Osteocyte (in vitro differentiated cells): Measurements from ENCODE around the gene LOXL1. TPM values are rescaled to one million over a fixed set of nuclear protein-coding genes. Genes with fewer than 3 reads are reported as not detected.

Experiments
- DNase-seq: peaks from one replicate; pipeline ENCODE4 v3.0.0; 2021; ENCODE audit warnings: mixed read lengths; ENCODE audit not compliant: unreplicated experiment; ENCODE audit errors: extremely low spot score
- H3K27ac Mint-ChIP-seq: one replicate; pipeline ENCODE4 v1.8.0; 2021; ENCODE audit warnings: mild to moderate bottlenecking, mixed read lengths; ENCODE audit not compliant: unreplicated experiment
- H3K27me3 Mint-ChIP-seq: one replicate; pipeline ENCODE4 v1.8.0; 2021; ENCODE audit warnings: mixed read lengths; ENCODE audit not compliant: unreplicated experiment
- H3K36me3 Mint-ChIP-seq: one replicate; pipeline ENCODE4 v1.8.0; 2021; ENCODE audit warnings: mixed read lengths; ENCODE audit not compliant: unreplicated experiment
- H3K4me1 Mint-ChIP-seq: one replicate; pipeline ENCODE4 v1.8.0; 2021; ENCODE audit warnings: mixed read lengths; ENCODE audit not compliant: unreplicated experiment
- H3K4me3 Mint-ChIP-seq: one replicate; pipeline ENCODE4 v1.8.0; 2021; ENCODE audit warnings: mild to moderate bottlenecking, moderate library complexity, mixed read lengths; ENCODE audit not compliant: unreplicated experiment
- H3K9me3 Mint-ChIP-seq: one replicate; pipeline ENCODE4 v1.8.0; 2021; ENCODE audit warnings: mixed read lengths; ENCODE audit not compliant: unreplicated experiment
- CTCF ChIP-seq: fragments of 200-600 bp; sonication (generic); IDR thresholded peaks from 2 replicates; pipeline ENCODE4 v1.5.0; 2021; ENCODE audit warnings: antibody characterized with exemption, mild to moderate bottlenecking, moderate library complexity
- total RNA-seq: library from RNA; stranded (reverse); gene quantifications from 2 replicates; pipeline ENCODE4 v1.2.1, GENCODE V29; 2021

LOXL1 gene
- total RNA-seq, 1 donor from 2014 or later: 417 TPM

GRCh38 chr15:73931441-73931840 lies 5.2 kb downstream of the LOXL1 start:
- TF ChIP-seq CTCF: no peak
- no peaks in the 10 kb centered on the region for H3K27me3 Mint-ChIP-seq
- peaks cover 78% of the 10 kb centered on the region for H3K4me1 Mint-ChIP-seq
- H3K9me3 Mint-ChIP-seq: no peaks in the 10 kb centered on the region
- H3K27ac Mint-ChIP-seq: peak overlapping the region; percentile 96
- DNase-seq: no peak
- H3K4me3 Mint-ChIP-seq: peak overlapping the region; percentile 85
- peaks cover 8% of the 10 kb centered on the region for H3K36me3 Mint-ChIP-seq

- peak overlapping the region; percentile 44 for H3K27ac Mint-ChIP-seq
- H3K4me3 Mint-ChIP-seq: no peak overlapping the region
- H3K27me3 Mint-ChIP-seq: no peaks in the 10 kb centered on the region
- H3K9me3 Mint-ChIP-seq: no peaks in the 10 kb centered on the region
- H3K36me3 Mint-ChIP-seq: peaks cover 8% of the 10 kb centered on the region
- DNase-seq: no peak
- peaks cover 88% of the 10 kb centered on the region for H3K4me1 Mint-ChIP-seq
- TF ChIP-seq CTCF: no peak
Measured at GRCh38 chr15:73932381-73933191, 6.3 kb downstream of the LOXL1 start.

- no peak overlapping the region for H3K4me3 Mint-ChIP-seq
- H3K36me3 Mint-ChIP-seq: peaks cover 11% of the 10 kb centered on the region
- peak overlapping the region; percentile 43 for H3K27ac Mint-ChIP-seq
- no peaks in the 10 kb centered on the region for H3K27me3 Mint-ChIP-seq
- no peak for TF ChIP-seq CTCF
- DNase-seq: no peak
- peaks cover 88% of the 10 kb centered on the region for H3K4me1 Mint-ChIP-seq
- H3K9me3 Mint-ChIP-seq: no peaks in the 10 kb centered on the region
Measured at GRCh38 chr15:73934281-73934680, 8.0 kb downstream of the LOXL1 start.

- TF ChIP-seq CTCF: no peak
- no peak overlapping the region for H3K4me3 Mint-ChIP-seq
- H3K4me1 Mint-ChIP-seq: peaks cover 88% of the 10 kb centered on the region
- no peaks in the 10 kb centered on the region for H3K27me3 Mint-ChIP-seq
- no peak for DNase-seq
- H3K36me3 Mint-ChIP-seq: peaks cover 11% of the 10 kb centered on the region
- H3K27ac Mint-ChIP-seq: peak overlapping the region; percentile 88
- H3K9me3 Mint-ChIP-seq: no peaks in the 10 kb centered on the region
Measured at GRCh38 chr15:73935547-73935946, 9.3 kb downstream of the LOXL1 start.

GRCh38 chr15:73936181-73936580 lies 9.9 kb downstream of the LOXL1 start:
- no peaks in the 10 kb centered on the region for H3K27me3 Mint-ChIP-seq
- peaks cover 88% of the 10 kb centered on the region for H3K4me1 Mint-ChIP-seq
- peak; percentile 50 for TF ChIP-seq CTCF
- no peaks in the 10 kb centered on the region for H3K9me3 Mint-ChIP-seq
- H3K27ac Mint-ChIP-seq: peak overlapping the region; percentile 88
- peak overlapping the region; percentile 29 for H3K4me3 Mint-ChIP-seq
- no peak for DNase-seq
- peaks cover 11% of the 10 kb centered on the region for H3K36me3 Mint-ChIP-seq
